Panc1 (cell line): ENCODE data around the gene ZDHHC8.

Experiments
- CTCF ChIP-seq: fragments of 450-650 bp; IDR thresholded peaks from 2 replicates; pipeline ENCODE4 v1.5.1; 2017; ENCODE audit warnings: mild to moderate bottlenecking
- POLR2AphosphoS5 ChIP-seq: IDR thresholded peaks from 2 replicates; pipeline ENCODE4 v1.6.1; 2012; ENCODE audit warnings: mild to moderate bottlenecking, low read depth, low read length, moderate library complexity
- SIN3A ChIP-seq: IDR thresholded peaks from 2 replicates; pipeline ENCODE4 v1.6.1; 2012; ENCODE audit warnings: low read depth, mild to moderate bottlenecking, low read length, moderate library complexity, borderline replicate concordance; ENCODE audit not compliant: insufficient read depth
- TCF7L2 ChIP-seq: IDR thresholded peaks from 2 replicates; pipeline ENCODE4 v1.6.1; 2011; ENCODE audit warnings: mild to moderate bottlenecking, low read depth, low read length, inconsistent platforms
- TF ChIP-seq, protein P1 (sequence below), 2 experiments: IDR thresholded peaks; 2 replicates each; pipeline ENCODE4 v1.6.1; 2011 to 2012; ENCODE audit warnings: low read depth in 2 of 2, control low read depth in 1 of 2, low read length in 1 of 2, mild to moderate bottlenecking in 1 of 2, moderate library complexity in 1 of 2; ENCODE audit not compliant: insufficient read depth in 1 of 2

- TF ChIP-seq, protein P1, sequence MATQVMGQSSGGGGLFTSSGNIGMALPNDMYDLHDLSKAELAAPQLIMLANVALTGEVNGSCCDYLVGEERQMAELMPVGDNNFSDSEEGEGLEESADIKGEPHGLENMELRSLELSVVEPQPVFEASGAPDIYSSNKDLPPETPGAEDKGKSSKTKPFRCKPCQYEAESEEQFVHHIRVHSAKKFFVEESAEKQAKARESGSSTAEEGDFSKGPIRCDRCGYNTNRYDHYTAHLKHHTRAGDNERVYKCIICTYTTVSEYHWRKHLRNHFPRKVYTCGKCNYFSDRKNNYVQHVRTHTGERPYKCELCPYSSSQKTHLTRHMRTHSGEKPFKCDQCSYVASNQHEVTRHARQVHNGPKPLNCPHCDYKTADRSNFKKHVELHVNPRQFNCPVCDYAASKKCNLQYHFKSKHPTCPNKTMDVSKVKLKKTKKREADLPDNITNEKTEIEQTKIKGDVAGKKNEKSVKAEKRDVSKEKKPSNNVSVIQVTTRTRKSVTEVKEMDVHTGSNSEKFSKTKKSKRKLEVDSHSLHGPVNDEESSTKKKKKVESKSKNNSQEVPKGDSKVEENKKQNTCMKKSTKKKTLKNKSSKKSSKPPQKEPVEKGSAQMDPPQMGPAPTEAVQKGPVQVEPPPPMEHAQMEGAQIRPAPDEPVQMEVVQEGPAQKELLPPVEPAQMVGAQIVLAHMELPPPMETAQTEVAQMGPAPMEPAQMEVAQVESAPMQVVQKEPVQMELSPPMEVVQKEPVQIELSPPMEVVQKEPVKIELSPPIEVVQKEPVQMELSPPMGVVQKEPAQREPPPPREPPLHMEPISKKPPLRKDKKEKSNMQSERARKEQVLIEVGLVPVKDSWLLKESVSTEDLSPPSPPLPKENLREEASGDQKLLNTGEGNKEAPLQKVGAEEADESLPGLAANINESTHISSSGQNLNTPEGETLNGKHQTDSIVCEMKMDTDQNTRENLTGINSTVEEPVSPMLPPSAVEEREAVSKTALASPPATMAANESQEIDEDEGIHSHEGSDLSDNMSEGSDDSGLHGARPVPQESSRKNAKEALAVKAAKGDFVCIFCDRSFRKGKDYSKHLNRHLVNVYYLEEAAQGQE (IDR thresholded peaks at IDR 0.05; ENCODE audit: insufficient read depth in 1 of 2, low read depth in 2 of 2, low read length in 1 of 2): no peak
- TF ChIP-seq CTCF (no peak), POLR2AphosphoS5 (no peak), TCF7L2 (no peak), SIN3A (no peak)
These were observed 41.5 kb upstream of the ZDHHC8 start for GRCh38 chr22:20089977-20090729.
